Hematopoietic multipotent progenitor cell (in vitro differentiated cells): ENCODE measurements around the gene RAD54L. TPM values are rescaled to one million over a fixed set of nuclear protein-coding genes. Genes with fewer than 3 reads are reported as not detected.
"Not testable (repeated sequence)": the region's sequence is repeated elsewhere in the genome, so short reads cannot be mapped to it uniquely, and the experiment has no call there.

Experiments used
- DNase-seq, 3 donors: peaks; one replicate each; pipeline ENCODE4 v3.0.0-alpha.2; 2011 to 2015; ENCODE audit warnings: low read depth in 2 of 3, low spot score in 2 of 3
- total RNA-seq: library from RNA; depleted of rRNA; stranded (reverse); fragments of >200 nt; gene quantifications from one replicate; pipeline ENCODE4 v1.2.3, GENCODE V29; 2012

Gene RAD54L
- 3.0 TPM for total RNA-seq

- DNase-seq: peak; percentile 84 to 99 (median 98)
Observed at GRCh38 chr1:46247436-46248121, at the start of gene RAD54L. Gene RAD54L, plus strand, starts transcription at chr1:46247763. Its CDS starts 643 bp downstream, at chr1:46248406.

DNA sequence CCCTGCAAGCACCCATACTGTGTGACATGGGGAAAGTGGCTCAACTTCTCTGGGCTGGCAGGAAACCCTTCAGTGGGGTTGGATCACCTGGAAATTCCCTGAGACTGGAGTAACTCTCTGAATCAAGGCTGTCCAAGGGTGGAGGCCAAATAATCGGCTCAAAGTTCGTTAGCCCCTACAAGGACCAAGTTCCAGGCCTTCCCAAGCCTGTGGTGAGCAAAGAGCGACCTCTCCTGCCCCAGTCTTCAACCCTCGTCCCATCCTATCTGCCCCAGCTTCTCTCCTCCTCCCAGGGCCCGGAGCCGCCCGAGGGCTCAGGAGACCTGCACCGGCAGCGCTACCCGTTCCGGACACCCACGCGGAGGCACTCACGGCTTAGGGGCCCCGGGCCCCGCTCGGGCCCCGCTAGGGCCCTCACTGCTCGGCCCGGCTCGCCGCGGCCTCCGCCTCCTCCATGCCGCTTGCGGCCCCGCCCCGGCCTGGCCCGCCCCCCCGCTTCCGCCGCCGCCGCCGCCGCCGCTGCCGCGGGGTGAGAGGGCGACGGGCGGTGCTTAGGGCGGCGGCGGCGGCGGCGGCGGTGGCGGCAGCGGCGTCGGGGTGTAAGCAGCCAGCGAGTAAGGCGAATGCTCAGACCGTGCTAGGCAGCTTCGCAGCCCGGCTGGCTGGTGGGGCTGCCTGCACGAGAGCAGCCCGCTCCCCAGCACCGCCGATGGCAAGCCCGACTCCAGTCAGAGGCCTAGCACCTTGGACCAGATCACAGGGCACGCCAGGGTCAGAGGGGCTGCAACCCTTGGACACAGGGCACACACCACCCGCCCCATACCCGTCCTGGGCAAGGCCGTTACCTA lies 49.4 kb upstream of the RAD54L start, which contains the start of gene POMGNT1:
TSS of gene POMGNT1 (minus strand) at position 471 of the 848 bp plus-strand sequence. CDS start 613 bp downstream, outside the sequence.
- DNase-seq: peak; percentile 30 to 75 (median 45)

DNA sequence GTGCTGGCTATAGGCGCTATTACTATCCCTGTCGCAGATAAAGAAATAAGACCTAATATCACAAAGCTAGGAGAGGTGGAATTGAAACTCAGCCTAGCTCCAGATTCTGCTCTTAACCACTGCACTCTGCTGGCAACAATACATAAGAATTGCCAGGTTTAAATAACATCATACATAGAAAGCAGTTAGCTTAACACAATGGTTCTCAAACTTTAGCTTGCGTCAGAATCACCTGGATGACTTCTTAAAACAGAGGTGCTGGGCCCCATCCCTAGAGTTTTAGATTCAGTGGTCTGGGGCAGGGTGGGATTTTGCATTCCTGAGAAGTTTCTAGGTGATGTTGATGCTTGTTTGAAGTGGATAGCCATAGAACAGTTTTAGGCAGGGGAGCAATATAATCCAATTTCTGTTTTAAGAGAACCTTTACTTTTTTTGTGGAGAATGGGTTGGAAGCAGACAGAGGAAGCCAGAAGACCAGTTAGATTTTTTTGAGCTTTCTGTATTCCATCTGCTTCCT lies 48.3 kb upstream of the RAD54L start:
- DNase-seq: no peak

GRCh38 chr1:46203738-46204405 lies 43.7 kb upstream of the RAD54L start:
- no peak for DNase-seq

- DNase-seq: no peak
Observed at GRCh38 chr1:46204406-46204742, 43.2 kb upstream of the RAD54L start.

- no peak for DNase-seq
Observed at GRCh38 chr1:46205141-46205540, 42.4 kb upstream of the RAD54L start.

DNA sequence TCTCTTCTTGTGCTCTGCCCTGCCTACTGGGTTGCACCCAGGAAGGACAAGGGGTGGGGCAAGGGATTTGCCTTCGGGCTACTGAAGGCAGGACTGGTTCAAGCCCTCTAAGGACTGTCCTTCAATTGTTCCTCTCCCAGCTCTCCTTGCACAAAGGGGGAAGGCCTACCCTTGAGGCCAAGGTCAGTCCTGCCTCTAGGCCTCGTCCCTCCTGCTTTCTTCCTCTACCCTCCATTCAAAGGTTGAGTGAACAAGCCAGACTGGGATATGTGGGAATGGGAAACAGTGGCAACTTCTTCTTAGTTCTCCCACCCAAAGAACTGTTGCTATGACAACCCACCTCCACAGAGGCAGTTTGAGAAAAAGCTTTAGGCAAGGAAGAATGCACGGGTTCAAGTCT lies 41.8 kb upstream of the RAD54L start:
- DNase-seq: no peak

GRCh38 chr1:46206399-46206798 lies 41.2 kb upstream of the RAD54L start:
- no peak for DNase-seq

- no peak for DNase-seq
Observed at GRCh38 chr1:46210561-46210960, 37.0 kb upstream of the RAD54L start.

DNA sequence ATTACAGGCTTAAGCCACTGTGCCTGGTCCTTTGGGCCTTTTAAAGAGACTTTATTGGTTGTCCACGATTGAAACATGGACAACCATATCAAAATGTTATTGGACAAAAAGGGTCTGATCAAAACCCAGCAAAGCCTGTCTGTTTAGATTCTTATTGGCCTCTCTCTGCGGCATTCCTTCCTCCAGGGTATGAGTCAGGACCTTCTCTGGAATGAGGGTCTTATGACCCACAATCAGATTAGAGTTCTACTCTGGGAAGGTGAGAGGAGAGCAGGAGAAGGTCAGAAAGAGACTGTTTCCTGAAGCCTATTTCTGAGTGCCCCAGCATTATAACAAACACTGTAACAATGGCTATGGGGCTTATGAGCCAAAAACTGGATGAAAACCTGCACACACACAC lies 36.5 kb upstream of the RAD54L start:
- no peak for DNase-seq

- DNase-seq: no peak
Observed at GRCh38 chr1:46215504-46215903, 32.1 kb upstream of the RAD54L start.

DNA sequence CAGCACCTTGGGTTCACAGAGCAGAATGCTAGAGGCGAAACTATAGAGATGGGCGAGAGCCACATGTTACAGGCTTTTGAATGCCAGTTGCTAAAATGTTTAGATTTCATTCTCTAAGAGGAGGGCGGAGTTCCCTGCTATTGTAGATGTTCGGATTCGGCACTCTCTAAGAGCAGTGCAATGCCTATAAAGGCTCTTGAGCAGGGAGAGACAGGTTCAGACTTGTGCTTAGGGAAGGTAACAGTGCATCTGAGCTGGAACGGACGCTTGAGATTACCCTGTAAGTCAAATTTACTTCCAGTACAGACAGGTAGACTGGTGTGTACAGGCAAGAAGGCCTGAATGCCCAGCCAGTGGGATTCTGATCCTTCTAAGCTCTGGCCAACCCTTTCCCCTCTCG lies 29.1 kb upstream of the RAD54L start:
- no peak for DNase-seq

DNA sequence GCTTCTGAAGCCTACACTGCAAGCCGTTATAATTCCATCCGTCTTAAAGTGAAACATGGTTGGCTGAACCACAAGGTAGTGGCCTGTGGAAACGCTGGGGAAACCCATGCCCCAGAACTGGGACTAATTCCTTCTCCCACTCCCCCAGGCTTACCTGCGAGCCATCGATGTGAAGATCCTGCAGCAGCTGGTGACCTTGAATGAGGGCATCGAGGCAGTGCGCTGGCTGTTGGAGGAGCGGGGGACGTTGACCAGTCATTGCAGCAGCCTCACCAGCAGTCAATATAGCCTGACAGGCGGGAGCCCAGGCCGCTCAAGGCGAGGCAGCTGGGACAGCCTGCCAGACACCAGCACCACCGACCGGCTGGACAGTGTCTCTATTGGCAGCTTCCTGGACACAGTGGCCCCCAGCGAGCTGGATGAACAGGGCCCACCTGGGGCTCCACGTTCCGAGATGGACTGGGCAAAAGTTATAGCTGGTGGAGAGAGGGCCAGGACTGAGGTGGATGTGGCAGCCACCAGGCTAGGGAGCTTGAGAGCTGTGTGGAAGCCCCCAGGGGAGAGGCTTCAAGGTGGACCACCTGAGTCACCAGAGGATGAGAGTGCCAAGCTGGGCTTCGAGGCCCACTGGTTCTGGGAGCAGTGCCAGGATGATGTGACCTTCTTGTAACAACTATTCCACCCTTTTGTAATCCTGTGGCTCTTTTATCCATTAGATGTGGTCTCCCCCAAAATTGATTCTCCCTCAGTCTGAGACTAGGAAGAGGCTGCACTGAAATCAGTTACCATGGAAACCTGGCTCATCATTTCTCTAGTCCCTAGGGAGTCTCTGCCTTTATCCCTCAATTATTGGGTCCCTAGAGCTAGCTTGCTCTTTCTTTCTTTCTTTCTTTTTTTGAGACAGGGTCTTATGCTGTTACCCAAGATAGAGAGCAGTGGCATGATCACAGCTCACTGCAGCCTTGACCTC lies 27.7 kb upstream of the RAD54L start:
- DNase-seq: no peak

DNA sequence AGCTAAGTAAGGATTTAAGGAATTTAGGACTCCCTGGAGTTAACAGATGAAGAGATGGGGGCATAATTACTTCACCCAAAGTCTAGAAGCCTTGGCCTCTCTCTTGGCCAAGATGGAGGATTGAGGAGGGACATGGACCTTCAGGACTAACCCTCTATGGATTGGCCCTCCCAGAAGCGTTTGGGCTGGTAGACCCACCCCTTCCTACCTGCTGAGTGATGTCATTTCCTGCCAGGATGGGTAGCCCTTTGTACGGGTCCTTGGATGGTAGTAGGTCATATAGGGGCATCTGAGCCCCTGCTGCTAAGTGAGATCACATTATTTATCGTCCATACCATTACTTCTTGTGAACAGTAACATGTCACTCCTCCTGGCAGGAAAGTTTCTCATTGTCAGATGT lies 26.8 kb upstream of the RAD54L start:
- no peak for DNase-seq

DNA sequence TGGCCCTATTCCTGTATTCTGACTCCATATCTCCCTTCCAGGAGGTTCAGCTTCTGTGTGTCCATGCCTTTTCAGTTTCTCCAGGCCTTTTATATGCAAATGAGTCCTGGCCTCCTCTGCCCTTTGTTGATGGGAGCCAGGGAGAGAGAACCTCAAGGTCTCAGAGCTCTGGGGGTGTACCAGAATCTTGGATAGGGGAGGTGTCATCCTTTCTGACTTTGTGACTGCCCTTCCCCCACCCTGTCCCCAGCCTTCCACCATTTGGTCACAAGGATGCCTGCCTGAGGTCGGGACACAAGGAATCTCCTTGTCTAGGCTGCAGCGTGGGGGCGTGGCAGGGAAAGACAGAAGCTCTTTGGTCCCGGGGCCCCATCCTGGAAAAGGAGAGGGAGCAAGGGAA lies 25.8 kb upstream of the RAD54L start:
- no peak for DNase-seq

GRCh38 chr1:46223055-46223454 lies 24.5 kb upstream of the RAD54L start:
- not testable (repeated sequence) for DNase-seq

DNA sequence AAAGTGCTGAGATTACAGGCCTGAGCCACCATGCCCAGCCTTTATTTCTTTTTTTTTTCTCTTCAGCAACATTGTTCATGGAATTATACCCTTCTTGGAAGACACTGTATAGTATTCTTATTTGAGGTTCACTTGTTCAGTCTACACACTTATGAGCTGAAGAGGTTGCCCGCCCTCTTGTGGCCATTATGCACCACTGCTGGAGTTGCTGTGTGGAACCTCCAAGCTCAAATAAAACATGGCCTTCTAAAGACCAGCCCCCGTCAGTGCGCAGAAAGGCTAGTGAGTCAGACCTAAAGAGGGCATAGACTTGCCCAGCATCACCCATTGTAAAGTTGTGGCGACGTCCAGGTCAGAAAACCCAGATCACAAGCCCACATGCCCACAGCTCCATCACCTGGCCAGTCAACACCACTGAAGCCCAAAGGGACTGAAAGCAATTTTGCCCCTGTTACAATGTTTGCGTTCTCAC lies 24.1 kb upstream of the RAD54L start:
- peak in 2 of 3 donors; percentile 72 to 87 for DNase-seq

- no peak for DNase-seq
Observed at GRCh38 chr1:46224966-46225365, 22.6 kb upstream of the RAD54L start.

DNA sequence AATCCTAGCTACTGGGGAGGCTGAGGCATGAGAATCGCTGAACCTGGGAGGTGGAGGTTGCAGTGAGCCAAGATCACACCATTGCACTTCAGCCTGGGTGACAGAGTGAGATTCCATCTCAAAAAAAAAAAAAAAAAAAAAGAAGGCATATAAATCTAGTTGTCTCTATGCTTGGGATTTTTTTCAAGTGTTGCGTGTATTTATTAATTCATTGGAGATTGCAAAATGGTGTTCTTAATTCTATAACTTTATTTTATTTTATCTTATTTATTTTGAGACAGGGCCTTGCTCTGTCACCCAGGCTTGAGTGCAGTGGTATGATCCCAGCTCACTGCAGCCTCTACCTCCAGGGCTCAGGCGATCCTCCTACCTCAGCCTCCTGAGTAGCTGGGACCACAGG lies 16.3 kb upstream of the RAD54L start:
- not testable (repeated sequence) for DNase-seq

- DNase-seq: no peak
Observed at GRCh38 chr1:46236882-46237281, 10.7 kb upstream of the RAD54L start.
